DMS53 treated with DMSO at 0.1 percent for 48 hours (cell line): ENCODE measurements around the gene PLEK.
A peak's percentile ranks its signal among the peaks of the same experiment; 100 is the strongest.

Experiments used
- DNase-seq: peaks from one replicate; lab custom pipeline; 2025; ENCODE audit not compliant: unreplicated experiment; lab: John Stamatoyannopoulos, UW

PLEK gene

GRCh38 chr2:68414452-68414851 lies 49.4 kb downstream of the PLEK start:
- no peak for DNase-seq

GRCh38 chr2:68414876-68415275 lies 49.8 kb downstream of the PLEK start:
- DNase-seq, result no peak

- DNase-seq, result no peak
These were observed 50.4 kb downstream of the PLEK start for GRCh38 chr2:68415521-68415920.

- DNase-seq, result no peak
These were observed 51.1 kb downstream of the PLEK start for GRCh38 chr2:68416081-68416675.

GRCh38 chr2:68417926-68418325 lies 52.8 kb downstream of the PLEK start:
- DNase-seq, result no peak

GRCh38 chr2:68418419-68418818 lies 53.3 kb downstream of the PLEK start:
- no peak for DNase-seq

GRCh38 chr2:68418855-68419254 lies 53.8 kb downstream of the PLEK start:
- no peak for DNase-seq

- peak; percentile 43 for DNase-seq
These were observed 55.3 kb downstream of the PLEK start for GRCh38 chr2:68420254-68420910.

- DNase-seq, result no peak
These were observed 59.0 kb downstream of the PLEK start for GRCh38 chr2:68423966-68424650.

GRCh38 chr2:68425503-68425902 lies 60.4 kb downstream of the PLEK start:
- no peak for DNase-seq

- no peak for DNase-seq
These were observed 61.4 kb downstream of the PLEK start for GRCh38 chr2:68426446-68426845.

- DNase-seq, result no peak
These were observed 61.9 kb downstream of the PLEK start for GRCh38 chr2:68426848-68427579.

- DNase-seq, result no peak
These were observed 63.0 kb downstream of the PLEK start for GRCh38 chr2:68428126-68428525.

GRCh38 chr2:68428746-68429145 lies 63.7 kb downstream of the PLEK start:
- DNase-seq, result no peak

GRCh38 chr2:68429311-68429826 lies 64.3 kb downstream of the PLEK start:
- no peak for DNase-seq

GRCh38 chr2:68431316-68431972 lies 66.4 kb downstream of the PLEK start:
- no peak for DNase-seq

- peak; percentile 60 for DNase-seq
These were observed 67.9 kb downstream of the PLEK start for GRCh38 chr2:68432696-68433658.

- DNase-seq, result no peak
These were observed 69.9 kb downstream of the PLEK start for GRCh38 chr2:68434981-68435380.

- DNase-seq, result no peak
These were observed 70.5 kb downstream of the PLEK start for GRCh38 chr2:68435615-68436014.

- no peak for DNase-seq
These were observed 71.2 kb downstream of the PLEK start for GRCh38 chr2:68436270-68436669.
